Transverse colon (tissue), 4 donors: Measurements from ENCODE around the gene CAMK1.

Experiments used
- EP300 ChIP-seq: sonication (generic); formaldehyde crosslinking; IDR thresholded peaks from one replicate; pipeline ENCODE4 v1.6.1; 2017; ENCODE audit warnings: antibody characterized with exemption, low read depth
- POLR2A ChIP-seq: fragments of 450-650 bp; IDR thresholded peaks from one replicate; pipeline ENCODE4 v1.6.1; 2016; ENCODE audit warnings: antibody characterized with exemption, mild to moderate bottlenecking, moderate library complexity
- POLR2AphosphoS5 ChIP-seq, 3 donors: sonication (generic); formaldehyde crosslinking; IDR thresholded peaks; one replicate each; pipeline ENCODE4 v1.6.1; 2016; ENCODE audit warnings: antibody characterized with exemption in 3 of 3
- TF ChIP-seq, protein P1 (sequence below), 5 experiments: fragments of 200-600 bp in 3 of 5; fragments of 450-650 bp in 2 of 5; sonication (generic) in 3 of 5; IDR thresholded peaks; 1 replicate in 2 of 5; 2 replicates in 3 of 5; pipeline ENCODE4 v1.5.1; 2016 to 2017; ENCODE audit warnings: antibody characterized with exemption in 5 of 5, inconsistent platforms in 3 of 5, mild to moderate bottlenecking in 2 of 5, moderate library complexity in 1 of 5

DNA sequence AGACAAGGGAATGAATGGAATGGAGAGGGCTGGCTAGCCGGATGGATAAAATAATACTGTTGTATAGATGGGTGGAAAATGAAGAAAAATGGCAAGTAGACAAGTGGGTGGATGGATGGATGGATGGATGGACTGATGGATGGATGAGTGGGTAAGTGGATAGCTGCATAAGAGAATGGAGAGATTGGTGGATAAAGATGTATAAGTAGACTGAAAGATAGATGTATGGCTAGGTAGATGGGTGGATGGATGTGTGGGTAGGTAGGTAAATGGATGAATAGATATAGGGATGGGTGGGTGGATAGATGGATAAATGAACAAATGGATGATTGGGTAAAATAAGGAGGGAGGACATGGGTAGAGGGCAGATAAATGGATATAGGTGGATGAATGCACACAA is 52.2 kb downstream of the CAMK1 start:
- TF ChIP-seq, protein P1, sequence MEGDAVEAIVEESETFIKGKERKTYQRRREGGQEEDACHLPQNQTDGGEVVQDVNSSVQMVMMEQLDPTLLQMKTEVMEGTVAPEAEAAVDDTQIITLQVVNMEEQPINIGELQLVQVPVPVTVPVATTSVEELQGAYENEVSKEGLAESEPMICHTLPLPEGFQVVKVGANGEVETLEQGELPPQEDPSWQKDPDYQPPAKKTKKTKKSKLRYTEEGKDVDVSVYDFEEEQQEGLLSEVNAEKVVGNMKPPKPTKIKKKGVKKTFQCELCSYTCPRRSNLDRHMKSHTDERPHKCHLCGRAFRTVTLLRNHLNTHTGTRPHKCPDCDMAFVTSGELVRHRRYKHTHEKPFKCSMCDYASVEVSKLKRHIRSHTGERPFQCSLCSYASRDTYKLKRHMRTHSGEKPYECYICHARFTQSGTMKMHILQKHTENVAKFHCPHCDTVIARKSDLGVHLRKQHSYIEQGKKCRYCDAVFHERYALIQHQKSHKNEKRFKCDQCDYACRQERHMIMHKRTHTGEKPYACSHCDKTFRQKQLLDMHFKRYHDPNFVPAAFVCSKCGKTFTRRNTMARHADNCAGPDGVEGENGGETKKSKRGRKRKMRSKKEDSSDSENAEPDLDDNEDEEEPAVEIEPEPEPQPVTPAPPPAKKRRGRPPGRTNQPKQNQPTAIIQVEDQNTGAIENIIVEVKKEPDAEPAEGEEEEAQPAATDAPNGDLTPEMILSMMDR (IDR thresholded peaks at IDR 0.05) = no peak
- TF ChIP-seq POLR2A (no peak), EP300 (no peak), POLR2AphosphoS5 (IDR thresholded peaks at IDR 0.05) (no peak)
